OCI-M1 (cell line): ENCODE data around the gene RAP2B.
A peak's percentile ranks its signal among the peaks of the same experiment; 100 is the strongest.

Source experiments
- DNase-seq: peaks from one replicate; lab custom pipeline; 2025; lab: John Stamatoyannopoulos, UW

The RAP2B gene

GRCh38 chr3:153160451-153161137 lies 1.4 kb upstream of the RAP2B start:
- peak; percentile 84 for DNase-seq

- peak; percentile 96 for DNase-seq
Observed at GRCh38 chr3:153161138-153161713, 800 bp upstream of the RAP2B start.

DNA sequence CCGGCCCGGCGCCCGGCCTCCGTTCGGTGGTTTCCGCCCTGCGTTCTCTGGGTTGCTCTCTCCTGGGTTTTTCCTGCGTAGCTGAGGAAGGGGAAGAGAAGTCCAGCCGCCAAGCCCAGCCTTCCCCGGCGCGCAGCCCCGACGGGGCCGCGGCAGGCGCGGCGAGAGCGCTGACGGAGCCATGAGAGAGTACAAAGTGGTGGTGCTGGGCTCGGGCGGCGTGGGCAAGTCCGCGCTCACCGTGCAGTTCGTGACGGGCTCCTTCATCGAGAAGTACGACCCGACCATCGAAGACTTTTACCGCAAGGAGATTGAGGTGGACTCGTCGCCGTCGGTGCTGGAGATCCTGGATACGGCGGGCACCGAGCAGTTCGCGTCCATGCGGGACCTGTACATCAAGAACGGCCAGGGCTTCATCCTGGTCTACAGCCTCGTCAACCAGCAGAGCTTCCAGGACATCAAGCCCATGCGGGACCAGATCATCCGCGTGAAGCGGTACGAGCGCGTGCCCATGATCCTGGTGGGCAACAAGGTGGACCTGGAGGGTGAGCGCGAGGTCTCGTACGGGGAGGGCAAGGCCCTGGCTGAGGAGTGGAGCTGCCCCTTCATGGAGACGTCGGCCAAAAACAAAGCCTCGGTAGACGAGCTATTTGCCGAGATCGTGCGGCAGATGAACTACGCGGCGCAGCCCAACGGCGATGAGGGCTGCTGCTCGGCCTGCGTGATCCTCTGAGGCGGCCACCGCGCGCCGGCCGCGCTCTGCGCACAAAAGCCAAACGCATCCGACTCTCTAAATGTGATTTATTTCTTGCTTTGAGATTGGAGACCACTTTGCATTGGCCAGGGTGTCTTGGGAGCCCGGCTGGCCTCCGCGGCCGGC lies 727 bp downstream of the RAP2B start:
- peak; percentile 50 for DNase-seq

DNA sequence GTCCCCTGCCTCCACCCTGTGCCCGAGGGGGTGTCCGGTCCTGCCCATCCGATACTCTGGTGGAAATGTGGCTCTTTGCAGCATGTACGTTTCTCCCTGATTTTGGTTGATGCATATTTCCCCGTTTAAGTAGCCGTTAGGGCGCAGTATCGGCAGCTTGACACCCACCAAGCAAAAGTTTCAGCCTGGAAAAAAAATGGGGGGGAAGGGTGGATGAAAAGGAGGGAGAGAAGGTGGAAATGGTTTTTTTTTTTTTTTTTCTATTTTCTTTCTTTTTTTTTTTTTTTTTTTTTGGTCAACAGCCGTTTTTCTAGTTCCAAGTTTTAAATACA lies 1.3 kb downstream of the RAP2B start:
- DNase-seq: peak; percentile 50

GRCh38 chr3:153163756-153164550 lies 1.9 kb downstream of the RAP2B start:
- DNase-seq: no peak

DNA sequence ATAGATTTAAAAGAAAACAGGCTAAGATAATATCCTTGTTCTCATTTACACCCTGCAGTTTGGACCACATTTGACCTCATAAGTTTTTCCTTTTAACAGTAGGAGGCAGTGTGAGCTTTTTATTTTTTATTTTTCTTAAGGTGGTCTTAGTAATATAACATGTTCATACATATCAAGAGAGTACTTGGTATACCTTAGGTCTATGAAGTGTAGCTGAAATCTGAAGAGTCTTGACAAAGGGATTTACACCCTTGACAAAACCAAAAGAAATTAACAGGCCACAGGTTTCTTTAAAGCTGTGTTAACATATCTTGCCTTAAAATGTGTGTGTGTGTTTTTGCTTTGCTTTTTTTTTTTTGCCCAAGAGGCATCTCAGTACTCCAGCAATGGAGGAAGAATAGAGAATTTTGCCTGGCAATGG lies 3.2 kb downstream of the RAP2B start:
- DNase-seq: peak; percentile 60

GRCh38 chr3:153166206-153166605 lies 4.2 kb downstream of the RAP2B start:
- DNase-seq: peak; percentile 39

- no peak for DNase-seq
Observed at GRCh38 chr3:153166796-153167195, 4.8 kb downstream of the RAP2B start.

GRCh38 chr3:153169793-153170383 lies 7.9 kb downstream of the RAP2B start:
- no peak for DNase-seq

DNA sequence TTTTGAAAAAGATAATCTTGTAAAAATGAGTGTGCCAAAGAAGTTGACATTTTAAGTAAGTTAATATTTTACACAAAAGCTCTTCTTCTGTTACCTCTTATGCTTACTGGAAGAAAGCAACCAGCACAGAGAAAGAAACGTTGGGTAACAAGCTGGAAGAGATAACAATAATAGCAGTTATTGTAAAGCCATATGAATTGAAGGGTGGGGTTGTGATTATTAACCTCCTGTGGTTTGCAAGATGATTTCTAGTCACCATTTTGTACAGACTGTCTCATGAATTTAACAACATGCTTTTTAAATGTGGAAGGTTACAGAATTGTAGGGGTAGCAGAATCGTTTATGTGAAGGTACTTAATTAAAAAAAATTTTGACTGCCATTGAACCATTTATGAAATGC lies 9.2 kb downstream of the RAP2B start:
- DNase-seq: no peak

- DNase-seq: no peak
Observed at GRCh38 chr3:153171918-153172317, 9.9 kb downstream of the RAP2B start.

GRCh38 chr3:153172796-153173757 lies 11.1 kb downstream of the RAP2B start:
- DNase-seq: no peak

GRCh38 chr3:153173758-153174516 lies 11.9 kb downstream of the RAP2B start:
- no peak for DNase-seq

DNA sequence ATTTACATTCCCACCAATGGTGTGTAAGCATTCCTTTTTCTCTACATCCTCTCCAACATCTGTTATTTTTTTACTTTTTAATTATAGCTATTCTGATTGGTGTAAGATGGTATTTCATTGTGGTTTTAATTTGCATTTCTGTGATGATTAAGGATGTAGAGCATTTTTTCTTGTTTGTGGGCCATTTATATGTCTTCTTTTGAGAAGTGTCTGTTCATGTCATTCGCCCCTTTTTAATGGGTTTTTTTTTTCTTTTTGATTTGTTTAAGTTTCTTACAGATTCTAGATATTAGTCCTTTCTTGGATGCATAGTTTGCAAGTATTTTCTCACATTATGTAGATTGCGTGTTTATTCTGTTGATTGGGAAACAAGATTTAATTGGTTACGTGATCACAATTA lies 14.2 kb downstream of the RAP2B start:
- DNase-seq: no peak

GRCh38 chr3:153180860-153181372 lies 18.9 kb downstream of the RAP2B start:
- no peak for DNase-seq

DNA sequence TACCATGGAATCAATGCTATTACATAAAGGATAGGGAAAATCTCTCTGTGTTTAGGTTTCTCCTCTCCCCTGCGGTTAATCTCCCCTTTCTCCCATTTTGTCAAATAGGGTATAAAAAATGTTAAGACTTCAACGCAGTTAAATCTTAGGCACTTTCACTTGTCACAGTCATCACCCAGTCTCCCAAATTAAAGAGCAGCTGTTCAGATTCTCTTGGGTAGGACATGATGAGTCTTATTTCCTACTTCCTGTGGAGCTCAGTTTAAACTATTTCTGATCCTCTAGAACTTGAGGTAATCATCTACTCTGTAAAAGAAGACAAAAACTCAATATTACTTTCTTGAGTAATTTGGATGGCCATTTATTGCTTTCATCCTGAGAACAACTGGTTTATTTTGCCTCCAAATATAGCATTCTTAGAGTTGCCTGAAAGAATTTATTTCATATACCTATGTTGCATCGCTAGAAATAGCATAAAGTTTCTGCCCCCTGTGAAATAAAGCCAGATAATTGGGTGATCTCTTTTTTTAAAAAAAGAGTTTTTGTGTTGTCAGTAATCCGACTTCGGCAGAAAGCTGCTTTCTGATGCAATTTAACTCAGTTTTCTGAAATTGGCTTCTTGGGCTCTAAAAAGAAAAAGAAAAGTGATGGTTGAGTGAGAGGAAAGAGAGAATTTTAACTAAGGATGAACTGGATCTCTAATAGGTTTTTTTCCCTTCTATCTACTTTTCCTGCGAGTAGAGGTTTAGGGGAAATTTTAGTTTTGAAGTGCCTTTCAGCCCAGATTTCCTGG lies 20.7 kb downstream of the RAP2B start:
- DNase-seq: peak; percentile 20

- DNase-seq: no peak
Observed at GRCh38 chr3:153190923-153191322, 28.9 kb downstream of the RAP2B start.

DNA sequence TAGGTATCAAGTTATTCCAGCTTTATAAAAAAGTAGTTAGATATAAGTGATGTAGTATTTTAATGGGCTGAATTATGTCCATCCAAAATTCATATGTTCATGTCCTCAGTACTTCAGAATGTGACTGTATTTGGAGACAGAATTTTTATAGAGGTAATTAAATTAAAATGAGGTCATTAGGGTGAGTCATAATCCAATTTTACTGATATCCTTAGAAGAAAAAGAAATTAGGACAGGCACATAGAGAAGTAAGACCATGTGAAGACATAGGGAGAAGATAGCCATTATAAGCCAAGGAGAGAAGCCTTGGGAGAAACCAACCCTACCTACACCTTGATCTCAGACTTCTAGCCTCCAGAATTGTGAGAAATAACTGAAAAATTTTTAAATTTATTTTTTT lies 30.3 kb downstream of the RAP2B start:
- DNase-seq: no peak
